Activated CD8-positive, alpha-beta T cell treated with anti-CD3 and anti-CD28 coated beads for 36 hours (primary cell): ENCODE data around the gene PVALEF. TPM values are rescaled to one million over a fixed set of nuclear protein-coding genes. Genes with fewer than 3 reads are reported as not detected.

Experiments used
- ATAC-seq: fragments of 200-7000 bp; cut with Tn5 transposase; one replicate; pipeline ENCODE4 v1.10.0; 2021; ENCODE audit warnings: mild to moderate bottlenecking, moderate library complexity
- CTCF ChIA-PET: fragments of 350-600 bp; sonication (Branson Sonifier 250); formaldehyde crosslinking; loops from one replicate; lab custom pipeline; 2021; ENCODE audit warnings: antibody characterized with exemption; lab: Charles Lee
- POLR2A ChIA-PET: fragments of 350-600 bp; sonication (Branson Sonifier 250); formaldehyde crosslinking; loops from one replicate; lab custom pipeline; 2021; ENCODE audit warnings: antibody characterized with exemption; lab: Charles Lee
- DNase-seq: peaks from one replicate; pipeline ENCODE4 v3.0.0-alpha.2; 2020
- H3K27ac Mint-ChIP-seq: one replicate; pipeline ENCODE4 v1.8.0; 2021; ENCODE audit warnings: mild to moderate bottlenecking, mixed read lengths
- H3K27me3 Mint-ChIP-seq: one replicate; pipeline ENCODE4 v1.8.0; 2021; ENCODE audit warnings: mixed read lengths
- H3K36me3 Mint-ChIP-seq: one replicate; pipeline ENCODE4 v1.8.0; 2021; ENCODE audit warnings: low read depth, mixed read lengths
- H3K4me1 Mint-ChIP-seq: one replicate; pipeline ENCODE4 v1.8.0; 2021; ENCODE audit warnings: low read depth, mixed read lengths
- H3K4me3 Mint-ChIP-seq: one replicate; pipeline ENCODE4 v1.8.0; 2021; ENCODE audit warnings: mild to moderate bottlenecking, moderate library complexity, mixed read lengths
- H3K9me3 Mint-ChIP-seq: one replicate; pipeline ENCODE4 v1.8.0; 2021; ENCODE audit warnings: mixed read lengths
- CTCF ChIP-seq: fragments of 200-600 bp; IDR thresholded peaks from one replicate; pipeline ENCODE4 v1.8.0; 2022; ENCODE audit warnings: antibody characterized with exemption, mild to moderate bottlenecking
- intact Hi-C: fragments of 100-400 bp; cut with micrococcal nuclease; formaldehyde crosslinking; loops from one replicate; pipeline ENCODE4 v1.10.0; 2022
- microRNA-seq: library from miRNA; unstranded; fragments of <30 nt; microRNA quantifications from one replicate; pipeline ENCODE4 v1.2.0, GENCODE V29; 2022; ENCODE audit warnings: borderline microRNAs expressed, borderline replicate concordance
- total RNA-seq, 2 experiments: library from RNA; stranded (reverse); gene quantifications; one replicate each; pipeline ENCODE4 v1.2.3, GENCODE V29; 2021

PVALEF gene
- total RNA-seq, 2 experiments from 2014 or later, result not detected

DNA sequence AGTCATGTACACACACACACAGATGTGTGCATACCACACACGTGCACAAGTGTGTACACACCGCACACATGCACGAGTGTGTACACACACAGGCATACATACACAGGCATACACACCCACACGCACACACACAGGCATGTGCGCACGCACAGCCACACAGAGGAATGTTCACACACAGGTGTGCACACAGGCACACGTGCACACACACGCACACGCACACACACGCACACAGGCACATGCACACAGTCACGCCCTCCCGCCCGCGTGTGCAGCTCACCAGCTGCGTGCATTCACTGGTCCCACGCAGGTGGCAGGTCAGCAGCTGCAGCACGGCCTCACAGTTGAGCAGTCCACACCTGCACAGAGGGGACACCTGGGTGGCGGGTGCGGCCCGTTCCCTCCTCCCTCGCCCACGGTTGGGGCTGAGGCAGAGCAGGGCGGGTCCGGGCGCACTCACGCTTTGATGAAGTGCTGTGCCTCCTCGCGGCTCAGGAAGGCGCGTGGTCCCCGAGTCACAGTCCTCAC is 65.9 kb downstream of the PVALEF start:
- H3K27me3 Mint-ChIP-seq, result no peaks in the 10 kb centered on the region
- TF ChIP-seq CTCF, result no peak
- DNase-seq (no peak), ATAC-seq (no peak)
- POLR2A ChIA-PET, result no interaction called here
- peaks cover 7% of the 10 kb centered on the region for H3K36me3 Mint-ChIP-seq
- no peak overlapping the region for H3K27ac Mint-ChIP-seq
- H3K4me3 Mint-ChIP-seq, result no peak overlapping the region
- CTCF ChIA-PET, result no interaction called here
- no peaks in the 10 kb centered on the region for H3K9me3 Mint-ChIP-seq
- intact Hi-C loops, result no loop called here
- H3K4me1 Mint-ChIP-seq, result peaks cover 8% of the 10 kb centered on the region

- intact Hi-C loops, result no loop called here
- Mint-ChIP-seq H3K27me3 (no peaks in the 10 kb centered on the region), H3K27ac (no peak overlapping the region), H3K4me1 (peaks cover 8% of the 10 kb centered on the region), H3K36me3 (peaks cover 7% of the 10 kb centered on the region), H3K4me3 (no peak overlapping the region), H3K9me3 (no peaks in the 10 kb centered on the region)
- TF ChIP-seq CTCF, result no peak
- CTCF ChIA-PET, result no interaction called here
- no peak for ATAC-seq
- POLR2A ChIA-PET, result interaction anchor here (0.9 kb wide), 1 partner anchor 9 kb away, joined by 3 read pairs; the partner anchor contains the start of gene CEP131
- no peak for DNase-seq
These were observed 66.7 kb downstream of the PVALEF start for GRCh38 chr17:81231766-81232581.

Small RNA genes within 50 kb of the gene (microRNA-seq; reads per million reads assigned to microRNA genes)
- gene MIR1250 (not detected), gene MIR3065 (not detected), gene MIR338 (not detected), gene MIR657 (not detected)

Other genes starting within 250 kb of the PVALEF start
- gene CHMP6, start 173.7 kb upstream of the PVALEF start, total RNA-seq, result 10 to 100 TPM; 13.9 to 16.7 TPM
- 1 to 10 TPM; 5.9 to 6.3 TPM for gene BAIAP2, start 130.4 kb upstream of the PVALEF start, total RNA-seq
- gene AATK, start 714 bp downstream of the PVALEF start, total RNA-seq, result under 1 TPM; 0.63 to 0.98 TPM
- gene CEP131, start 57.5 kb downstream of the PVALEF start, total RNA-seq, result 10 to 100 TPM in 1 of 2 experiments, 1 to 10 TPM in 1; 7.9 to 10.9 TPM
- 10 to 100 TPM; 28.2 to 32.2 TPM for gene TEPSIN, start 73.5 kb downstream of the PVALEF start, total RNA-seq
- gene NDUFAF8, start 73.8 kb downstream of the PVALEF start, total RNA-seq, result 10 to 100 TPM; 72.3 to 75.4 TPM
- gene SLC38A10, start 129.8 kb downstream of the PVALEF start, total RNA-seq, result 10 to 100 TPM; 42.7 to 45.4 TPM
- gene BAHCC1, start 229.9 kb downstream of the PVALEF start, total RNA-seq, result under 1 TPM; 0.40 to 0.65 TPM